ENCODE data around the gene LCOR.

The LCOR gene

GRCh38 chr10:97037365-97038361, 205.6 kb downstream of the LCOR start:
- in situ Hi-C loops (cut with HindIII; ENCODE audit: low pct_ligation_motif_present, low sequenced_read_pairs): no loop called here
- Histone ChIP-seq H3K27ac (no peak overlapping the region), H3K36me3 (replicated peaks) (no peaks in the 10 kb centered on the region), H3K27me3 (replicated peaks) (no peaks in the 10 kb centered on the region), H3K4me3 (ENCODE audit: low read depth, low read length) (peak overlapping the region; percentile 30)
- DNase-seq: peak; percentile 80
- peak; percentile 87 for TF ChIP-seq CTCF (IDR thresholded peaks at IDR 0.05; ENCODE audit: low read depth, low read length, missing control alignments)

- Histone ChIP-seq H3K27me3 (replicated peaks) (no peaks in the 10 kb centered on the region), H3K4me3 (ENCODE audit: low read depth, low read length) (no peak overlapping the region), H3K27ac (no peak overlapping the region), H3K36me3 (replicated peaks) (no peaks in the 10 kb centered on the region)
- in situ Hi-C loops (cut with HindIII; ENCODE audit: low pct_ligation_motif_present, low sequenced_read_pairs): no loop called here
- no peak for DNase-seq
- TF ChIP-seq CTCF (IDR thresholded peaks at IDR 0.05; ENCODE audit: low read depth, low read length, missing control alignments): no peak
Measured at GRCh38 chr10:97038688-97039087, 206.6 kb downstream of the LCOR start.

GRCh38 chr10:97039538-97040247, 207.6 kb downstream of the LCOR start:
- no peaks in the 10 kb centered on the region for H3K36me3 ChIP-seq (replicated peaks)
- no peak for DNase-seq
- no peak overlapping the region for H3K27ac ChIP-seq
- no peak for TF ChIP-seq CTCF (IDR thresholded peaks at IDR 0.05; ENCODE audit: low read depth, low read length, missing control alignments)
- in situ Hi-C loops (cut with HindIII; ENCODE audit: low pct_ligation_motif_present, low sequenced_read_pairs): no loop called here
- no peak overlapping the region for H3K4me3 ChIP-seq (ENCODE audit: low read depth, low read length)
- no peaks in the 10 kb centered on the region for H3K27me3 ChIP-seq (replicated peaks)

- in situ Hi-C loops (cut with HindIII; ENCODE audit: low pct_ligation_motif_present, low sequenced_read_pairs): no loop called here
- H3K4me3 ChIP-seq (ENCODE audit: low read depth, low read length): no peak overlapping the region
- H3K27ac ChIP-seq: no peak overlapping the region
- no peaks in the 10 kb centered on the region for H3K36me3 ChIP-seq (replicated peaks)
- TF ChIP-seq CTCF (IDR thresholded peaks at IDR 0.05; ENCODE audit: low read depth, low read length, missing control alignments): no peak
- H3K27me3 ChIP-seq (replicated peaks): no peaks in the 10 kb centered on the region
- DNase-seq: no peak
Measured at GRCh38 chr10:97040248-97040584, 208.1 kb downstream of the LCOR start.

- Histone ChIP-seq H3K36me3 (replicated peaks) (no peaks in the 10 kb centered on the region), H3K27ac (no peak overlapping the region), H3K27me3 (replicated peaks) (no peaks in the 10 kb centered on the region), H3K4me3 (ENCODE audit: low read depth, low read length) (no peak overlapping the region)
- in situ Hi-C loops (cut with HindIII; ENCODE audit: low pct_ligation_motif_present, low sequenced_read_pairs): no loop called here
- no peak for DNase-seq
- no peak for TF ChIP-seq CTCF (IDR thresholded peaks at IDR 0.05; ENCODE audit: low read depth, low read length, missing control alignments)
Measured at GRCh38 chr10:97040706-97041105, 208.6 kb downstream of the LCOR start.

Data from brain microvascular endothelial cell (primary cell).